GM04503 (cell line): ENCODE measurements around the gene LRCOL1.
A peak's percentile ranks its signal among the peaks of the same experiment; 100 is the strongest.
"Not testable (repeated sequence)": the region's sequence is repeated elsewhere in the genome, so short reads cannot be mapped to it uniquely, and the experiment has no call there.

Source experiments
- DNase-seq: peaks from one replicate; pipeline ENCODE4 v3.0.0-alpha.2; 2012; ENCODE audit warnings: low read depth

The LRCOL1 gene

DNA sequence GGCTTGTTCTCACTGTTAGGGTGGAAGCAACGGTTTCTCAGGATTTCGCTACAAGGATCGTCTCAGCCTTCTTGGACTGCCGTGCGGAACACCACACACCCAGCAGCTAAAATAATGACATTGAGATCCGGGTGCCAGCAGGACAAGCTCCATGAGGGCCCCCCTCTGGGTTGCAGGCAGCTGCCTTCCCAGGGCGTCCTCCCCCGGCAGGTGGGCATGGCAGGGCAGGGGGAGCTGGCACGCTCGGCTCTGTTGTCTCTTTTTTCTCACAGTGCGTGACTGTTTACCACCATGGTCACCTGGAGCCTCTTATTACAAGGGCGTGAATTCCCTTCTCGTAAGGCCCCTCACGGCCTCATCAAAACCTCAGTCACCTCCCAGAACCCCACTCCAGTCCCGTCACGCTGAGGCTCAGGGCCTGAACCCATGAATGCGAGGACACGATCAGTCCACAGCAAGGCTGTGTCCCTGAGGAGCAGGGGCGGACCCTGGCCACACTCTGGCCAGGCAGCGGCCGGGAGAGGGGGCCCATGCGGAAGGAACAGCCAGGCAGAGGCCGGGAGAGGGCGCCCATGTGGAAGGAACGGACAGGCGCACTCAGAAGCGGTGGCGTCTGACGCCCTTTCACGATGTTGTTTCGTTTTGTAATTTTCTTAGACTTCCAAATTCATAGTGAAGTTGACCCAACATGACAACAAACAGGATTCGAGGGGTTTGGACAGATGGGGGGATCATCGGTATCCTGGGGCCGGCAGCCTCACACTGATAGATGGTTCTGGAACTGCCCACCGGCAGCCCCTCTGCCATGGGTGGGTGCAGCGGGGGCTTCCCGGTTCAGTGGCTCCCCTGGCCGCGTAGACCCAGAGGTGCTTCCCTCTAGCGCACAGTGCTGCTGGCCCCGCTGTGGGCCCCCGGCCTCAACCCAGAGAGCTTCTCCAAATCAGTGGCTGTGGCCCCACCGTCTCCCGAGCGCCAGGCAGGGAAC, 10.0 kb downstream of the LRCOL1 start:
- no peak for DNase-seq

DNA sequence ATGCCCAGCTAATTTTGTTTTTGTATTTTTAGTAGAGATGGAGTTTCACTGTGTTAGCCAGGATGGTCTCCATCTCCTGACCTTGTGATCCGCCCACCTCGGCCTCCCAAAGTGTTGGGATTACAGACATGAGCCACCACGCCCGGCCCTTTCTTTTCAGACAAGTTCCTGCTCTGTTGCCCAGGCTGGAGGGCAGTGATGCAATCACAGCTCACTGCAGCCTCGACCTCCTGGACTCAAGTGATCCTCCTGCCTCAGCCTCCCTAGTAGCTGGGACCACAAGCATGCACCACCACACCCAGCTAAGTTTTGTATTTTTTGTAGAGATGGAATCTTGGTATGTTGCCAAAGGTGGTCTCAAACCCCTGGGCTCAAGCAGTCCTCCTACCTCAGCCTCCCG, 10.9 kb downstream of the LRCOL1 start:
- not testable (repeated sequence) for DNase-seq

DNA sequence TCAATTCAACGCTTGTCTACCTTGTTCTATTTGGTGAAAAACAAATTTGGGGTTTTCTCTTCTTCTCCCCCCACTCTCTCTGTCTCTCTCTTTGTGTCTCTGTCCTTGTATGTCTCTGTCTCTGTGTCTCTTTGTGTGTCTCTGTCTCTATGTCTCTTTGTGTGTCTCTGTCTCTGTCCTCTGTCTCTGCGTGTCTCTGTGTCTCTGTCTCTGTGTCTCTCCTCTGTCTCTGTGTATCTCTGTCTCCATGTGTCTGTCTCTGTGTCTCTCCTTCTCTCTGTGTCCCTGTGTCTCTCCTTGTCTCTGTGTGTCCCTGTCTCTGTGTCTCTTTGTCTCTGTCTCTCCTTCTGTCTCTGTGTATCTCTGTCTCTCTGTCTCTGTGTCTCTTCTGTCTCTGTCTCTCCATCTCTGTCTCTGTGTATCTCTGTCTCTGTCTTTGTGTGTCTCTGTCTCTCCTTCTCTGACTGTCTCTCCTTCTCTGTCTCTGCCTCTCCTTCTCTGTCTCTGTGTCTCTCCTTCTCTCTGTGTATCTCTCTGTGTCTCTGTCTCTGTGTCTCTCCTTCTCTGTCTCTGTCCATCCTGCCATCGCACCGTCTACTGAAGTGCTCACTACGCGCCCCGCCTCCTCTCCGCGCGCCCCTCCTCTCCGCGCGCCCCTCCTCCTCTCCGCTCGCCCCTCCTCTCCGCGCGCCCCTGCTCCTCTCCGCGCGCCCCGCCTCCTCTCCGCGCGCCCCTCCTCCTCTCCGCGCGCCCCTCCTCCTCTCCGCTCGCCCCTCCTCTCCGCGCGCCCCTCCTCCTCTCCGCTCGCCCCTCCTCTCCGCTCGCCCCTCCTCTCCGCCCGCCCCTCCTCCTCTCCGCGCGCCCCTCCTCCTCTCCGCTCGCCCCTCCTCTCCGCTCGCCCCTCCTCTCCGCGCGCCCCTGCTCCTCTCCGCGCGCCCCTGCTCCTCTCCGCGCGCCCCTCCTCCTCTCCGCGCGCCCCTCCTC, 12.8 kb downstream of the LRCOL1 start:
- no peak for DNase-seq

DNA sequence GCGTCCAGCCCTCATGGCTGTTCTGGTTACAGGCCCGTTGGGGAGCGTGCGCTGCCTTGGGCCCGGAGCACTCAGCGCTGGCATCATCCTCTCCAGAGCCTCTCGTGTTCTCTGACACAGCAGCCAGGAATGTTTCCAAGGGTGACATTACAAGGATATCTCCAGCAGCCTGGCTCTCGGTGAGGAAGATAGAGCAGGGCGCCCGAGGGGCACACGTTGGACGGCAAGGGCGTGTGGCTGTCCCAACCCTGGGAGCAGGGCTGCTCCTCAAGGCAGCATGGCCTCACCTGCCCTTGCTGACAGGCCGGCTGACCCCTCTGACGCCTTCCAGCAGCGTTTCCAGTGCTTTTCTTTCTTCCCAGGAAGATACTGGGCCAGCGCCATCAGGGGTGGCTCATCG, 14.4 kb downstream of the LRCOL1 start:
- no peak for DNase-seq

DNA sequence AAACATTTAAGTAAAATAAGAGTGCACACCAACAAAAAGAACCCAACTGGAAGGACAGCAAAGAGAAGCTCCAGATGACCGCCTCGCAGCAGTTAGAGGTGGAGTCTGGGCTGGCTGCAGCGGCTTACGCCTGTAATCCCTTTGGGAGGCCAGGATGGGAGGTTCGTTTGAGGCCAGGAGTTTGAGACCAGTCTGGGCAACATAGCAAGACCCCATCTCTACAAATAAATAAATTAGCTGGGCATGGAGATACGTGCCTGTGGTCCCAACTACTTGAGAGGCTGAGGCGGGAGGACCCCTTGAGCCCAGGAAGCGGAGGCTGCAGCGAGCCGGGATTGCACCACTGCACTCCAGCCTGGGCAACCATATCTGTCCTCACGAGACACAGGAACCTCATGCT, 15.2 kb downstream of the LRCOL1 start:
- no peak for DNase-seq

DNA sequence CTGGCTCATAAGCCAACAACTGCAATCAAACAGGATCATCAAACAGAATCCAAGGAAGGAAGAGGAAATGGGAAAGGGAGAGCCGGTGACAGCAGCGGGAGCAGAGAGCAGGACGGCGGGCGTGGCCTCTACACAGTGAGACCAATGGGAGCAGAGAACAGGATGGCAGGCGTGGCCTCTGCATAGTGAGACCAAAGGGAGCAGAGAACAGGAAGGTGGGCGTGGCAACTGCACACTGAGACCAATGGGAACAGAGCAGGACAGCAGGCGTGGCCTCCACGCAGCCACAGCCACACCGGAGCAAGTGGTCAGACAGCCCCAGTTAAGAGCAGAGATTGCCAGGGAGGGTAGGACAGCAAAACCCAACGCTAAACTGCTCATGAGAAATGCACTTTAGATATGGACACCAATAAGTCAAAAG, 16.4 kb downstream of the LRCOL1 start:
- peak; percentile 74 for DNase-seq

DNA sequence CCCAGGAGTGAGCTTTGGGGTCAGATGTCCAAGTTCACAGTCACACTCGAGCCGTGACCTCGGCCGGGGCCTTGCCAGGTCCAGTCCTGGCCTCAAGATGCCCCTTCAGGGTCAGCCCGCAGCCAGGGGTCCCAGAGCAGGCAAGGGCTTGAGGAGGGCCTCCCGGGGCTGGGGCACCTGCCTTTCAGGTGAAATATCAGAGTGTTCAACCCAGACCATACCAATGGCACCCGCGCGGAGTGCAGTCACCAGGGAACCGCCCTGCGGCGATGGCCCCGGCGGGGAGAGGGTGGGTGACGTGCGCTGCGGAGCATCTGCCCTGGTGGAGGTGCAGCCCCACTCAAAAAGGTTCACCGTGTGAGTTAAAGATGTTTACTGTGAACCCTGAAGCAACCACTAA, 16.9 kb downstream of the LRCOL1 start:
- DNase-seq, result no peak

DNA sequence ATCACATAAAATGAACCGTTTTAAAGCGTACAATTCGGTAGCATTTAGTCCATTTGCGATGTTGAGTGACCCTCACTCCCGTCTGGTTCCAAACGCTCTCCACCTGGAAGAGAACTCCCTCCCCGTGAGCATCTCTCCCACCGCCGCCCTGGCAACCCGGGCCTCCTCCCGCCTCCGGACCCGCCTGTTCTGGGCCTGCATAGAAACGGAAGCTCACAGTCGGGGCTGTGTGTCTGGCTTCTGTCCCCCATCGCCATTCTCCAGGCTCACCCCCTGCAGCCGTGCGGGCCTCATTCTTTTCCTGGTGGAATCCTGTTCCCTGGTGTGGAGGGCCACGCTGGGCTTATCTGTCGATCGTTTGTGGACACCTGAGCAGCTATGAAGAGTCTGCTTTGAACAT, 17.3 kb downstream of the LRCOL1 start:
- no peak for DNase-seq

DNA sequence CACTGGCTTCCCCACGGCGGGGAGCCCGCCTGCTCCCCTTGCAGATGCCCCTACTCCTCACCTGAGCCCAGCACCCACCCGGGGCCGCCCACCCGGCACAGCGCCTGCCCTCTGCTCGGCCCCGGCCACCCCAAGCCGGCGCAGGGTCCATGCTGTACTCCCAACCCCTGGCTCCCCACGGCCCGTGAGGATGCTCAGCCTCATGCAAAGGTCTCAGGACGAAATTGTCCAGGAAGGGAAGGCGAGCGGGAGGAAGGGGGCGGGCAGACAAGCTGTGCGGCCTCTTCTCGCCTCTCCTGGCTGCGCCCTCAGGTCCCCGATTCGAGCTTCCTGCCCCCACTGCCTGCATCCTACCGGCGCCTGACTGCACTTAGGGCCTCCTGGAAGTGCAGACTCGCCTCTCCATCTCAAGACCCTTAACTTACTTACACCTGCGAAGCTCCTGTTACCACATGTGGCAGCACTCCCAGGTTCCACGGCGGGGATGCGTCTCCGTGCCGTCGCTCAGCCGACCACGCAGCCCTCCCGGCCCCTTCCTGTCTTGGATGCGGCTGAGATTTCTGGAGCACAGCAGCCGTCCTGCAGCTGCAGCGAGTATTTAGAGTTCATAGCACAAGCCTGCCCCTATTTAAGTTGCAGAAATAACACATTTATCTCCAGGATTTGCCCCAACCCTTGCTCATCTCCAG, 18.0 kb downstream of the LRCOL1 start:
- no peak for DNase-seq

DNA sequence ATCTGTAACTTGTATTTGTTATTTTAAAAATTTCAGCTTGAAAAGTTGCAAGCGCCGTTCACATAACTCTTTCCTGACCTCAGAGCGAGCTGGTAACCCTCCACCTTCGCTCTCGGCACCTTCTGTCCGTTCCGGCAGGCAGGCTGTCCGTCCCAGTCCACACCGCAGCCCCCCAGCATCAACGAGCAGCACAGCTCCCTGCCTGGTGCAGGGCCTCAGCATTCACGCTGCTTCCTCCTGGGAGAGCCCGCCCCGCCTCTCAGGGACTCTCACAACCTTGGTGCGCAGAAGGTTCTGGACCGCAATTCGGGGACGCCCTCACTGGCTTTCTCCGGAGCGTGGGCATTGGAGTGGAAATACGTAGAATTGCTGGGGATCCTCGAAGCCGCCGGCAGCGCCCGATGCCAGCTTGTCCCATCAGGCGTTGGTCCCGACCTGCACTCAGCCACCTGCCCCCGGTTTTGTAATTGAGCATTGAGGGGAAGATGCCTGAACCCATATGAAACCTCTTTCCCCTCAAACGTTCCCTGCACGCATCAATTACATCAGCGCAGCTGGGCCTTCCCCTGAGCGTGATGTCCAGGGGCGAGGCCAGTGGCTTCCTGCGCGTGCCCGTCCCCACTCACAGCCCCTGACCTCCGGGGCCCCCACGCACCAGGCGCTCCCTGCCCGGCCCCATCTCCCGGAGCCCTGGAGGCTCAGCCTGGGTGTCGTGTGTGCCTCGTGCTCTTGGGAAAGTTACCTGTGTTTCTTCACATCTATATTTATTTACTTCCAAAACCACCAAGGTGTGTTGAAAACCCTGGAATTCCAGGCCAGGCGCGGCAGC, 19.1 kb downstream of the LRCOL1 start:
- DNase-seq, result no peak

DNA sequence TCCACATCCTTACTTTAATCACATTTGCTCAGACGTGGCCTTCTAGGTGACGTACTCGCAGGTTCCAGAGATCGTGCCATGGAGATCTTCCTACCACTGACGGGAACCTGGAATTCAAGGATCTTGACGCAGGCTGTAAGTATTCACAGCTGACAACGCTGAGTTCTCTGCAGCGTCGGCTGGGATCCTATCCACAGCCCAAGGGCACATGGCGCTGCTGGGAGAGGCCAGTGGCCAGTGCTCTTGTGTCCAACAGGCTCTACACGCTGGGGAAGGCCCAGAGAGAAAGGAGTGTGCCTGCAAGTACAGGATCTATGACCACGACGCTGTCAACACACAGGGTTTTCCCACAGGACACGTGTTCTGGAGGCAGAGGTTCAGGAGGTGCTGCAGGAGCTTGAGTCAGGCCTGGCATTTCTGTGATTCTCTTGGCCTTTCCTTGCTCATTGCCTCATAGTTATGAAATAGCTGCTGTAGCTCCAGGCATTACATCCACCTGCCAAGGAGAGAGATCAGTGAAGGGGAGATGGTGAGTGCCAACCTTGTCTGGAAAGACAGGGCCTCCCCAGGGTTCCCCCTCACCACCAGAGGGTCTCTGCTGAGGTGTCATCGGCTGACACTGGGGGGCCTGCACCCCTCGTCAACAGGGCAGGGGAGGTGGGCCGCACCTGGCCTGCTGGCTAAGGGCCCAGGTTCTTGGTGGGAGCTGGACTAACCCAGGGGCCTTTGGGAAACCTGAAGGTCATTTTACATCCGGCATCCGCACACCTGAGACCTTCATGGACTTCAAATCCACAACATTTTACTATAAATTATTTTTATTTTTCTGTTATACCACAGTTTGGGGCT, 21.3 kb downstream of the LRCOL1 start:
- no peak for DNase-seq

DNA sequence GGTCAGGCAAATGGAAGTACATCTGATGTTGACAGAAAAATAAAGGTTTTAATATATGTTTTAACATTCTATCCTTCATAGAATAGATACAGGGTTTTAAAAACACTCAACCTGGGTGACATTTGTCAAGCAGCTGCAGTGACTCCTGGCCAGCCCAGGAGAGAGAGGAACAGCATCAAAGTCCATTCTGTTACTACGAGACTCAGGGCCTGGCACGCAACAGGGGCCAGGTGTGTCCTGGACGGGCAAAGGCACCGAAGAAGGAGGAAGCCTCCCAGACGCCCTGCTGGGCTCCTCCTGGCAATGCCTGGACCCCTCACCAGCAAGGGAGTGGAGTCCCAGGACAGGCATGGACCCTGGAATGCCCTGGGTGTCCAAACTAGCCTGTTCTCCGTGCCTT, 22.1 kb downstream of the LRCOL1 start:
- DNase-seq, result no peak

DNA sequence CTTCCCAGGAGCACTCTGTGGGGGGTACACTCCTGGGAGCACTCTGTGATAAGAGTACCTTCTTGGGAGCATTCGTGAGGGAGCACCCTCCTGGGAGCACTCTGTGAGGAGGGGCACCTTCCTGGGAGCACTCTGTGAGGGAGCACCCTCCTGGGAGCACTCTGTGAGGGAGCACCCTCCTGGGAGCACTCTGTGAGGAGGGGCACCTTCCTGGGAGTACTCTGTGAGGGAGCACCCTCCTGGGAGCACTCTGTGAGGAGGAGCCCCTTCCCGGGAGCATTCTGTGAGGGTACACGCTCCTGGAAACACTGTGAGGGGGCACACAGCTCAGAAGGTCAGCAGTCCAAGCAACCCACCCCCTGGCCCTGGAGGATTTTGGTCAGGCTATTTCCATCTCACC, 22.6 kb downstream of the LRCOL1 start:
- no peak for DNase-seq

DNA sequence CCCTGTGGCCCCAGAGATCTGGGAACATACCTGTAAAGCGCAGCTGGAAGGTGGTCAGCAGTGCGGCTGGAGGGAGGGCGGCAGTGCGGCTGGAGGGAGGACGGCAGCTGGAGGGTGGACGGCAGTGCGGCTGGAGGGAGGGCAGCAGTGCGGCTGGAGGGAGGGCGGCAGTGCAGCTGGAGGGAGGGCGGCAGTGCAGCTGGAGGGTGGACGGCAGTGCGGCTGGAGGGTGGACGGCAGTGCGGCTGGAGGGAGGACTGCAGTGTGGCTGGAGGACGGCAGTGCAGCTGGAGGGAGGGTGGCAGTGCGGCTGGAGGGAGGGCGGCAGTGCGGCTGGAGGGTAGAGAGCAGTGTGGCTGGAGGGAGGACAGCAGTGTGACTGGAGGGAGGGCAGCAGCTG, 23.5 kb downstream of the LRCOL1 start:
- no peak for DNase-seq

DNA sequence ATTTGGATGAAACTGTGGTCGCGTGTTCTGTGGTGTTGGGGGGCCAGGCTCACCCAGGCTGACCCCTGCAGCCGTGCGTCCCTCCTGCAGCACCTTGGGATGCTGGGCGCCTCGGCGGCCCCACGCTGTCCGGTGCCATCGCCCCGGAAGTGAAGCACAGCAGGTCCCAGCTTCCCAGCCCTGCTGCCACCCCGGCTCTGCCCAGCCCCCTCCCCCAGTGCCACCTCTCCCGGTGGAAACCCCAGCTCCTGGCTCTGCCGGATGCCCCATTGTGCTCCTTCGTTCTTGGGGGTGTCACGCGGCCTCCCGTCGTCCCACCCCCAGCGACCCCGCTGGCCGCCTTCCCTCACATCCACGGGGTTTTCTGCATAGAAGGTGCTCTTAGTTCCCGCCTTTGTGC, 25.2 kb downstream of the LRCOL1 start:
- DNase-seq, result no peak

DNA sequence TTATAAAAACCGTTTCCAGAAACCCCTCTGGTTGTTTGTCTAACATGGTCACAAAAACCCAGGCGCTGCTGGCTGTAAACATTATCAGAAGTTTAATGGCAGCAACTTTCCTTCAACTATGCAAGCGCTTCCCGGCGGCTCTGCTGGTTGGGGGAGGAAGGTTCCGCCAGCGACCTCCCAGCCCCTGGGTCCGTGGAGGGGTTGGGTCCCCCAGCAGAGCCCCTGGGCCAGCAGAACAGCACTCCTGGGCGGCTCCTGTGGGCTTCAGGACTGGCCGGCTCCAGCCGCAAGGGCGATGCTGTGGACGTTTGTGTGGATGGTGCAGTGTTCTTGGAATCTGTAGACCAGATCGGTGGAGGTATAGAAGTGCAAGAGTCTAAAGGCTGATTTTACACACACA, 26.0 kb downstream of the LRCOL1 start:
- DNase-seq, result no peak

DNA sequence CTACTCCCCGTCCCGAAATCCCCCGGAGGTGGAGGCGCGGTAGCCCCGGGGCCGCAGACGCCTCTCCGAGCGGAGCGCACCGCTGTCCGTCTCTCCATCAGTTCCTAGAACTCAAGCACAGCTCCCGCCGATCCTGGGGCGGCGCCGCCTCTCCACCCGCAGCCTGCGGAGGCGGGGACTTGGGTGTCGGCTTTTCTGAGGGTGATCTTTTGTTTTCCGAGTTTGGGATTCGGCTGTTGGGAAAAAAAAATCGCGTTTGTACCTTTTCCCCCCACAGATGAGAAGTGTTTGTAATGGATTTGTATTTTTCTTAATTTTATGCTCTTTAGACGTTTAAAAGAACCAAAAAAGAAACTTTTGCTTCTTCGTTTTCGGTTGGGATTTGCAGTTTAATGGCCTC, 26.6 kb downstream of the LRCOL1 start:
- no peak for DNase-seq

DNA sequence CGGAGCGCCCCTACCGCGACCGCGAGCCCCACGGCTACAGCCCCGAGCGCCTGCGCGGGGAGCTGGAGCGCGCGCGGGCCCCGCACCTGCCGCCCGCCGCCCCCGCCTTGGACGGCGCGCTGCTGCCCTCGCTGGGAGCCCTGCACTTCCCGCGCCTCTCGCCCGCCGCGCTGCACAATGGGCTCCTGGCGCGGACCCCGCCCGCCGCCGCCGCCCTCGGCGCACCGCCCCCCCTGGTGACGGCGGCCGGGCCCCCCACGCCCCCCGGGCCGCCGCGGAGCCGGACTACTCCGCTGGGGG, 27.0 kb downstream of the LRCOL1 start:
- no peak for DNase-seq

DNA sequence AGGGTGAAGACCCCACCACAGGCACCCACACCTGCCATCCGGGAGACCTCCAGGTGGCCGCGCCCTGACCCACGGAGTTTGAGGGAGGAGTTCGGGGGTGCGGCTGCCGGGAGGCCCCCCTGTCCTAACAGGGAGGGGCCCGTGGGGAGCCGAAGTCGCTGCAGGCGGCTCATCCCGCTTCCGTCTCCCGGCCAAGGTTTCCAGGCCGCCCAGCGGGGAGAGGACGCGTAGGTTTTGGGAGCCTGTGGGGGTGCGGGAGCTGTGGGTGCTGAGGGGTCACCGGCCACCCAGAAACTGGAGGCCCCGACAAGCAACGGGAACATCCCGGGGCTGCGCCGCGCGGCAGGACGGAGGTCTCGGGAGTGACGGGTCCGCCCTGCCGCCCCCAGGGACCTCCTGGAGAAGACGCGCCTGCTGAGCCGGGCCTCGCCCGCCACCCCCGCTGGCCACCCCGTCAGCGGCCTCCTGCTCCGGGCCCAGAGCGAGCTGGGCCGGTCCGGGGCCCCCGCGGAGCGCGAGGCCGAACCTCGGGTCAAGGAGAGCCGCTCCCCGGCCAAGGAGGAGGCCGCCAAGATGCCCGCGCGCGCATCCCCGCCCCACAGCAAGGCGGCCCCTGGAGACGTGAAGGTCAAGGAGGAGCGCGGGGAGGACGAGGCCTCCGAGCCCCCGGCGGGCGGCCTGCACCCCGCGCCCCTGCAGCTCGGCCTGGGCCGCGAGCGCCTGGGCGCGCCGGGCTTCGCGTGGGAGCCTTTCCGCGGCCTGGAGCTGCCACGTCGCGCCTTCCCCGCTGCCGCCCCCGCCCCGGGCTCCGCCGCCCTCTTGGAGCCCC, 27.6 kb downstream of the LRCOL1 start:
- DNase-seq, result no peak

DNA sequence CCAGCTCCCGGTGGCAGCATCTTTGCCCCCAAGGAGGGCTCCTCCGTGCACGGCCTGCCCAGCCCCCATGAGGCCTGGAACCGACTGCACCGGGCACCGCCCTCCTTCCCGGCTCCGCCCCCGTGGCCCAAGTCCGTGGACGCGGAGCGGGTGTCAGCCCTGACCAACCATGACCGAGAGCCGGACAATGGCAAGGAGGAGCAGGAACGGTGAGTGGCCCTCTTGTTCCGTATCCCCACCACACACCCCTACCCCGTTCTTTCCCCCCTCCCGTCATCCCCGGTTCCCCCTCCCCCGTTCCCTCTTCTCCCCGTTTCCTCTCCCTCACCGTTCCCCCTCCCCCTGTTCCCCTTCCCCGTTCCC, 28.3 kb downstream of the LRCOL1 start:
- no peak for DNase-seq
